Suppressor macrophage treated with lipopolysaccharide for 1 hour (primary cell): ENCODE data around the gene CYP20A1.
"Not testable (repeated sequence)": the region's sequence is repeated elsewhere in the genome, so short reads cannot be mapped to it uniquely, and the experiment has no call there.

ENCODE experiments used
- DNase-seq, 3 donors: peaks; one replicate each; pipeline ENCODE4 v3.0.0-alpha.2; 2020 to 2022

Gene CYP20A1

GRCh38 chr2:203282101-203282500, 43.3 kb downstream of the CYP20A1 start:
- no peak for DNase-seq

- no peak for DNase-seq
Measured at GRCh38 chr2:203286532-203286931, 47.7 kb downstream of the CYP20A1 start.

GRCh38 chr2:203301667-203302066, 62.8 kb downstream of the CYP20A1 start:
- no peak for DNase-seq

GRCh38 chr2:203302586-203302985, 63.8 kb downstream of the CYP20A1 start:
- not testable (repeated sequence) for DNase-seq

- no peak for DNase-seq
Measured at GRCh38 chr2:203310688-203311436, 72.0 kb downstream of the CYP20A1 start.

- no peak for DNase-seq
Measured at GRCh38 chr2:203326356-203326755, 87.5 kb downstream of the CYP20A1 start.

- DNase-seq = no peak
Measured at GRCh38 chr2:203327582-203327900, 88.7 kb downstream of the CYP20A1 start.

- peak; percentile 69 to 91 (median 78) for DNase-seq
Measured at GRCh38 chr2:203327901-203328759, 89.3 kb downstream of the CYP20A1 start, which contains the start of gene ABI2. Gene ABI2 (plus strand): TSS chr2:203328394. CDS start chr2:203328515, 121 bp downstream.

GRCh38 chr2:203328760-203329540, 90.1 kb downstream of the CYP20A1 start:
- DNase-seq = peak; percentile 49 to 76 (median 65)

- DNase-seq = peak in 1 of 3 donors; percentile 23
Measured at GRCh38 chr2:203330434-203330833, 91.6 kb downstream of the CYP20A1 start.

GRCh38 chr2:203338322-203338721, 99.5 kb downstream of the CYP20A1 start:
- DNase-seq = no peak

- DNase-seq = no peak
Measured at GRCh38 chr2:203340791-203341487, 102.1 kb downstream of the CYP20A1 start.

GRCh38 chr2:203341741-203342310, 103.0 kb downstream of the CYP20A1 start:
- peak in 1 of 3 donors; percentile 25 for DNase-seq

- not testable (repeated sequence) for DNase-seq
Measured at GRCh38 chr2:203342374-203342773, 103.6 kb downstream of the CYP20A1 start.

GRCh38 chr2:203344667-203345066, 105.8 kb downstream of the CYP20A1 start:
- DNase-seq = no peak

- no peak for DNase-seq
Measured at GRCh38 chr2:203346612-203347011, 107.8 kb downstream of the CYP20A1 start.

GRCh38 chr2:203347375-203347774, 108.6 kb downstream of the CYP20A1 start:
- no peak for DNase-seq

- no peak for DNase-seq
Measured at GRCh38 chr2:203352604-203353255, 113.9 kb downstream of the CYP20A1 start.

- DNase-seq = no peak
Measured at GRCh38 chr2:203354966-203355365, 116.1 kb downstream of the CYP20A1 start.
